GM12878 (cell line): ENCODE results near the gene SLC2A8. TPM values are rescaled to one million over a fixed set of nuclear protein-coding genes. Genes with fewer than 3 reads are reported as not detected.

Source experiments
- BCL11A ChIP-seq: IDR thresholded peaks from 2 replicates; pipeline ENCODE4 v1.6.1; 2011; ENCODE audit warnings: low read depth, low read length
- BMI1 ChIP-seq: fragments of 450-650 bp; IDR thresholded peaks from 2 replicates; pipeline ENCODE4 v1.6.1; 2016; ENCODE audit warnings: mild to moderate bottlenecking, moderate library complexity, borderline replicate concordance
- CHD2 ChIP-seq: IDR thresholded peaks from 2 replicates; pipeline ENCODE4 v1.6.1; 2011; ENCODE audit warnings: low read depth, low read length, improper control_type of control experiment, borderline replicate concordance
- CREM ChIP-seq: IDR thresholded peaks from 2 replicates; pipeline ENCODE4 v1.6.1; 2014; ENCODE audit warnings: antibody characterized with exemption, low read depth
- EGR1 ChIP-seq, 2 experiments: IDR thresholded peaks; 1 replicate in 1 of 2; 2 replicates in 1 of 2; pipeline ENCODE4 v1.6.1; 2011 to 2012; ENCODE audit warnings: low read depth in 2 of 2, low read length in 2 of 2, borderline replicate concordance in 1 of 2, mild to moderate bottlenecking in 1 of 2, moderate library complexity in 1 of 2
- ETV6 ChIP-seq, 2 experiments: fragments of 450-650 bp in 1 of 2; IDR thresholded peaks in 1 of 2; conservative IDR thresholded peaks in 1 of 2; 2 replicates each; pipeline ENCODE4 v1.6.1; 2014; ENCODE audit warnings: antibody characterized with exemption in 1 of 2, borderline replicate concordance in 1 of 2, low read depth in 1 of 2, mild to moderate bottlenecking in 1 of 2, moderate library complexity in 1 of 2
- IRF4 ChIP-seq: IDR thresholded peaks from 2 replicates; pipeline ENCODE4 v1.6.1; 2011; ENCODE audit warnings: low read depth, low read length
- MTA2 ChIP-seq: fragments of 450-650 bp; IDR thresholded peaks from 2 replicates; pipeline ENCODE4 v1.6.1; 2016; ENCODE audit warnings: low read depth, mild to moderate bottlenecking, moderate library complexity
- NR2F1 ChIP-seq: fragments of 450-650 bp; conservative IDR thresholded peaks from 2 replicates; pipeline ENCODE4 v1.6.1; 2017; ENCODE audit warnings: mild to moderate bottlenecking
- POLR2AphosphoS2 ChIP-seq: IDR thresholded peaks from 2 replicates; pipeline ENCODE4 v1.6.1; 2011; ENCODE audit warnings: low read depth, mild to moderate bottlenecking, low read length, improper control_type of control experiment, moderate library complexity
- POLR2AphosphoS5 ChIP-seq: IDR thresholded peaks from 2 replicates; pipeline ENCODE4 v1.6.1; 2011; ENCODE audit warnings: mild to moderate bottlenecking, low read length, inconsistent platforms
- RAD21 ChIP-seq: IDR thresholded peaks from 2 replicates; pipeline ENCODE4 v1.6.1; 2011; ENCODE audit warnings: mild to moderate bottlenecking, low read depth, low read length, moderate library complexity; ENCODE audit not compliant: insufficient read depth
- RB1 ChIP-seq: fragments of 450-650 bp; formaldehyde crosslinking; IDR thresholded peaks from 2 replicates; pipeline ENCODE4 v1.6.1; 2017; ENCODE audit warnings: mild to moderate bottlenecking, borderline replicate concordance
- RBBP5 ChIP-seq: fragments of 200-600 bp; sonication (generic); conservative IDR thresholded peaks from 2 replicates; pipeline ENCODE4 v1.6.1; 2016
- RCOR1 ChIP-seq: conservative IDR thresholded peaks from 2 replicates; pipeline ENCODE4 v1.6.1; 2012; ENCODE audit warnings: low read depth, low read length, improper control_type of control experiment
- SMARCA5 ChIP-seq: fragments of 450-650 bp; IDR thresholded peaks from 2 replicates; pipeline ENCODE4 v1.6.1; 2017; ENCODE audit warnings: mild to moderate bottlenecking
- SMC3 ChIP-seq: IDR thresholded peaks from 2 replicates; pipeline ENCODE4 v1.6.1; 2011; ENCODE audit warnings: low read length, improper control_type of control experiment, borderline replicate concordance
- STAT1 ChIP-seq: fragments of 450-650 bp; conservative IDR thresholded peaks from 2 replicates; pipeline ENCODE4 v1.6.1; 2014; ENCODE audit warnings: antibody characterized with exemption, mild to moderate bottlenecking
- TBL1XR1 ChIP-seq: IDR thresholded peaks from 2 replicates; pipeline ENCODE4 v1.6.1; 2012; ENCODE audit warnings: low read depth, low read length, improper control_type of control experiment
- TCF7 ChIP-seq: IDR thresholded peaks from 2 replicates; pipeline ENCODE4 v1.6.1; 2014; ENCODE audit warnings: antibody characterized with exemption, borderline replicate concordance
- polyA plus RNA-seq, 11 experiments: library from polyadenylated mRNA; depleted of rRNA in 4 of 11; unstranded in 6 of 11; stranded (reverse) in 5 of 11; fragments of >200 nt; fragmentation: Nextera tagmentation in 4 of 11; fragmentation: Illumina TruSeq in 1 of 11; extraction: Ambion mirVana in 4 of 11; extraction: Trizol in 1 of 11; gene quantifications; 1 replicate in 1 of 11; 2 replicates in 10 of 11; pipeline versions ENCODE4 v1.2.1 to v1.2.3, GENCODE V29; 2011 to 2016; ENCODE audit warnings: inconsistent platforms in 2 of 11, missing spikeins in 2 of 11, low read depth in 1 of 11
- total RNA-seq, 4 experiments: library from RNA; depleted of rRNA in 3 of 4; stranded (reverse); fragments of >200 nt in 3 of 4; fragmentation: Illumina TruSeq in 1 of 4; extraction: Trizol in 1 of 4; gene quantifications; 2 replicates each; pipeline versions ENCODE4 v1.2.1 to v1.2.3, GENCODE V29; 2013 to 2021
- TF ChIP-seq, protein P1 (sequence below), 3 experiments: IDR thresholded peaks in 2 of 3; conservative IDR thresholded peaks in 1 of 3; 2 replicates each; pipeline ENCODE4 v1.5.1; 2011; ENCODE audit warnings: low read depth in 3 of 3, low read length in 3 of 3, mild to moderate bottlenecking in 3 of 3, control low read depth in 2 of 3, moderate library complexity in 2 of 3, inconsistent platforms in 1 of 3, mixed read lengths in 1 of 3; ENCODE audit not compliant: control insufficient read depth in 2 of 3, insufficient read depth in 1 of 3; ENCODE audit errors: extremely low read depth in 1 of 3
- TF ChIP-seq, protein P2 (sequence below): fragments of 450-650 bp; IDR thresholded peaks from 2 replicates; pipeline ENCODE4 v1.6.1; 2016; ENCODE audit warnings: mild to moderate bottlenecking
- TF ChIP-seq, protein P3 (sequence below): fragments of 450-650 bp; formaldehyde crosslinking; IDR thresholded peaks from 2 replicates; pipeline ENCODE4 v1.4.0; 2020; ENCODE audit warnings: mild to moderate bottlenecking, moderate library complexity

Gene SLC2A8
- total and polyA plus RNA-seq, 10 of the 15 experiments (the other 5 are each of a cell fraction or from before 2014, with no cell fraction given): 0.31 to 22.7 (median 10.0) TPM

DNA sequence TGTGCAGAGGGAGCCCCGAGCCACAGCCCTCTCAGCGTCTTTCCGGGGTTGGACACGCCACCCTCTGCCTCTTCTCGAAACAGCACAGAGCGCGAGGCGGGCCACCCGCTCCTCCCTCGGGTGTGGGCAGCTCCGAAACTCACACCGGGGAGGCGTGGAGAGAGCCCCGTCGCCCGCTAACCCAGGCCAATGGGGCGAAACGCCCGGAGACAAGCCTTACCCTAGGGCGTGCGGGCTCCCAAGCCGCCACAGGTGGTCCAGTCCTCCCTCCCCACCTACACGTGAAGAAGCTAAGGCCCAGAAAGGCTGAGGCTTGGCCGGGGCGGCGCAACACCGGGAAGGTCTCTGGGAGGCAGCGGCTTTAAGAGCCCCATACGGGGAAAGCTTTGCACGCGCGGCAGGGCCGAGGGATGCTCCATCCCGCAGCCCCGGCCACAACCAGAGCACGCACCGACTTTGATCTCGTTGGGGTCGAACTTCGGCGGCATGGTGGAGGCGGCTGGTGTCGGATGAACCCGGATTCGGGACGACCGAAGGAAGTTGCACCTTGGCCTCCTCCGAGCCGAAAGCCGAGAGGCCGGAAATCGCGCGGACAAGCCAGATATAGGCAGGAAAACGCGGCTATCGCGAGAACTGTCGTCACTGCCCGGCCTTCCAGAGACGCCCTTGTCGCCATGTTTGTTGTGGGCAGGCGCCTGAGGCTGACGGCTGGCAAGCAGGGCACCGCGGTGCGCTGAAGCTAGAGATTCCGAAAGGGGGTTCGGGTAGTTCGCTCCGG lies 54.0 kb downstream of the SLC2A8 start, which contains the start of the genes LRSAM1 and RPL12 (continued):
- peak; percentile 99 for TF ChIP-seq POLR2AphosphoS2
- TF ChIP-seq RAD21: 0 out of 2 replicates have a peak, but pooled peaks have one; percentile 0
- peak; percentile 100 for TF ChIP-seq RCOR1
- no peak for TF ChIP-seq TCF7
- TF ChIP-seq POLR2AphosphoS5: peak; percentile 100
- peak; percentile 72 for TF ChIP-seq IRF4
- TF ChIP-seq STAT1: peak; percentile 85
- TF ChIP-seq TBL1XR1: peak; percentile 82
- peak; percentile 98 for TF ChIP-seq CREM
- peak; percentile 79 for TF ChIP-seq SMARCA5
- TF ChIP-seq, protein P1, sequence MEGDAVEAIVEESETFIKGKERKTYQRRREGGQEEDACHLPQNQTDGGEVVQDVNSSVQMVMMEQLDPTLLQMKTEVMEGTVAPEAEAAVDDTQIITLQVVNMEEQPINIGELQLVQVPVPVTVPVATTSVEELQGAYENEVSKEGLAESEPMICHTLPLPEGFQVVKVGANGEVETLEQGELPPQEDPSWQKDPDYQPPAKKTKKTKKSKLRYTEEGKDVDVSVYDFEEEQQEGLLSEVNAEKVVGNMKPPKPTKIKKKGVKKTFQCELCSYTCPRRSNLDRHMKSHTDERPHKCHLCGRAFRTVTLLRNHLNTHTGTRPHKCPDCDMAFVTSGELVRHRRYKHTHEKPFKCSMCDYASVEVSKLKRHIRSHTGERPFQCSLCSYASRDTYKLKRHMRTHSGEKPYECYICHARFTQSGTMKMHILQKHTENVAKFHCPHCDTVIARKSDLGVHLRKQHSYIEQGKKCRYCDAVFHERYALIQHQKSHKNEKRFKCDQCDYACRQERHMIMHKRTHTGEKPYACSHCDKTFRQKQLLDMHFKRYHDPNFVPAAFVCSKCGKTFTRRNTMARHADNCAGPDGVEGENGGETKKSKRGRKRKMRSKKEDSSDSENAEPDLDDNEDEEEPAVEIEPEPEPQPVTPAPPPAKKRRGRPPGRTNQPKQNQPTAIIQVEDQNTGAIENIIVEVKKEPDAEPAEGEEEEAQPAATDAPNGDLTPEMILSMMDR (IDR thresholded peaks at IDR 0.05 in 2 of 3, conservative IDR thresholded peaks at IDR 0.05 in 1 of 3; ENCODE audit: control insufficient read depth in 2 of 3, extremely low read depth in 1 of 3, insufficient read depth in 1 of 3, low read depth in 3 of 3, low read length in 3 of 3): peak in 1 of 3 experiments; percentile 8; a peak in 1 of 6 replicates
- TF ChIP-seq, protein P2, sequence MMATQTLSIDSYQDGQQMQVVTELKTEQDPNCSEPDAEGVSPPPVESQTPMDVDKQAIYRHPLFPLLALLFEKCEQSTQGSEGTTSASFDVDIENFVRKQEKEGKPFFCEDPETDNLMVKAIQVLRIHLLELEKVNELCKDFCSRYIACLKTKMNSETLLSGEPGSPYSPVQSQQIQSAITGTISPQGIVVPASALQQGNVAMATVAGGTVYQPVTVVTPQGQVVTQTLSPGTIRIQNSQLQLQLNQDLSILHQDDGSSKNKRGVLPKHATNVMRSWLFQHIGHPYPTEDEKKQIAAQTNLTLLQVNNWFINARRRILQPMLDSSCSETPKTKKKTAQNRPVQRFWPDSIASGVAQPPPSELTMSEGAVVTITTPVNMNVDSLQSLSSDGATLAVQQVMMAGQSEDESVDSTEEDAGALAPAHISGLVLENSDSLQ: peak; percentile 69; the same call in 1 of the 2 replicates
- no peak; the same call in 1 of the 2 replicates for TF ChIP-seq MTA2
- no peak for TF ChIP-seq BMI1
- TF ChIP-seq, protein P3, sequence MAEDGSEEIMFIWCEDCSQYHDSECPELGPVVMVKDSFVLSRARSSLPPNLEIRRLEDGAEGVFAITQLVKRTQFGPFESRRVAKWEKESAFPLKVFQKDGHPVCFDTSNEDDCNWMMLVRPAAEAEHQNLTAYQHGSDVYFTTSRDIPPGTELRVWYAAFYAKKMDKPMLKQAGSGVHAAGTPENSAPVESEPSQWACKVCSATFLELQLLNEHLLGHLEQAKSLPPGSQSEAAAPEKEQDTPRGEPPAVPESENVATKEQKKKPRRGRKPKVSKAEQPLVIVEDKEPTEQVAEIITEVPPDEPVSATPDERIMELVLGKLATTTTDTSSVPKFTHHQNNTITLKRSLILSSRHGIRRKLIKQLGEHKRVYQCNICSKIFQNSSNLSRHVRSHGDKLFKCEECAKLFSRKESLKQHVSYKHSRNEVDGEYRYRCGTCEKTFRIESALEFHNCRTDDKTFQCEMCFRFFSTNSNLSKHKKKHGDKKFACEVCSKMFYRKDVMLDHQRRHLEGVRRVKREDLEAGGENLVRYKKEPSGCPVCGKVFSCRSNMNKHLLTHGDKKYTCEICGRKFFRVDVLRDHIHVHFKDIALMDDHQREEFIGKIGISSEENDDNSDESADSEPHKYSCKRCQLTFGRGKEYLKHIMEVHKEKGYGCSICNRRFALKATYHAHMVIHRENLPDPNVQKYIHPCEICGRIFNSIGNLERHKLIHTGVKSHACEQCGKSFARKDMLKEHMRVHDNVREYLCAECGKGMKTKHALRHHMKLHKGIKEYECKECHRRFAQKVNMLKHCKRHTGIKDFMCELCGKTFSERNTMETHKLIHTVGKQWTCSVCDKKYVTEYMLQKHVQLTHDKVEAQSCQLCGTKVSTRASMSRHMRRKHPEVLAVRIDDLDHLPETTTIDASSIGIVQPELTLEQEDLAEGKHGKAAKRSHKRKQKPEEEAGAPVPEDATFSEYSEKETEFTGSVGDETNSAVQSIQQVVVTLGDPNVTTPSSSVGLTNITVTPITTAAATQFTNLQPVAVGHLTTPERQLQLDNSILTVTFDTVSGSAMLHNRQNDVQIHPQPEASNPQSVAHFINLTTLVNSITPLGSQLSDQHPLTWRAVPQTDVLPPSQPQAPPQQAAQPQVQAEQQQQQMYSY: peak; percentile 55; the same call in 1 of the 2 replicates
- no peak for TF ChIP-seq ETV6 (conservative IDR thresholded peaks at IDR 0.05 in 1 of 2, IDR thresholded peaks at IDR 0.05 in 1 of 2; ENCODE audit: borderline replicate concordance in 1 of 2, low read depth in 1 of 2)
- TF ChIP-seq EGR1 (IDR thresholded peaks at IDR 0.05; ENCODE audit: borderline replicate concordance in 1 of 2, low read depth in 2 of 2, low read length in 2 of 2): 0 out of 3 replicates have a peak, but pooled peaks of 1 of the 2 experiments have one; percentile 34
- TF ChIP-seq BCL11A: 0 out of 2 replicates have a peak, but pooled peaks have one; percentile 51
- TF ChIP-seq CHD2: peak; percentile 100
- no peak for TF ChIP-seq SMC3
- TF ChIP-seq NR2F1: peak; percentile 74
- TF ChIP-seq RBBP5: peak; percentile 91; the same call in 1 of the 2 replicates
- TF ChIP-seq RB1: peak; percentile 93; the same call in 1 of the 2 replicates
